ENCODE measurements around the gene PLEKHA7.

The PLEKHA7 gene

GRCh38 chr11:16780698-16781550, 233.3 kb downstream of the PLEKHA7 start:
- no peak overlapping the region for H3K27ac ChIP-seq
- in situ Hi-C loops (cut with HindIII; ENCODE audit: low pct_ligation_motif_present, low sequenced_read_pairs), result no loop called here

GRCh38 chr11:16780146-16780545, 234.1 kb downstream of the PLEKHA7 start:
- H3K36me3 ChIP-seq (replicated peaks), result no peaks in the 10 kb centered on the region
- H3K27ac ChIP-seq, result no peak overlapping the region
- no peaks in the 10 kb centered on the region for H3K27me3 ChIP-seq (replicated peaks)
- TF ChIP-seq CTCF (IDR thresholded peaks at IDR 0.05; ENCODE audit: low read depth, low read length, missing control alignments), result no peak
- H3K4me3 ChIP-seq (ENCODE audit: low read depth, low read length), result no peak overlapping the region
- in situ Hi-C loops (cut with HindIII; ENCODE audit: low pct_ligation_motif_present, low sequenced_read_pairs), result no loop called here
- no peak for DNase-seq

More at GRCh38 chr11:16780698-16781550, 233.3 kb downstream of the PLEKHA7 start:
- DNase-seq, result no peak
- no peak overlapping the region for H3K4me3 ChIP-seq (ENCODE audit: low read depth, low read length)
- H3K36me3 ChIP-seq (replicated peaks), result no peaks in the 10 kb centered on the region
- H3K27me3 ChIP-seq (replicated peaks), result no peaks in the 10 kb centered on the region
- no peak for TF ChIP-seq CTCF (IDR thresholded peaks at IDR 0.05; ENCODE audit: low read depth, low read length, missing control alignments)

DNA sequence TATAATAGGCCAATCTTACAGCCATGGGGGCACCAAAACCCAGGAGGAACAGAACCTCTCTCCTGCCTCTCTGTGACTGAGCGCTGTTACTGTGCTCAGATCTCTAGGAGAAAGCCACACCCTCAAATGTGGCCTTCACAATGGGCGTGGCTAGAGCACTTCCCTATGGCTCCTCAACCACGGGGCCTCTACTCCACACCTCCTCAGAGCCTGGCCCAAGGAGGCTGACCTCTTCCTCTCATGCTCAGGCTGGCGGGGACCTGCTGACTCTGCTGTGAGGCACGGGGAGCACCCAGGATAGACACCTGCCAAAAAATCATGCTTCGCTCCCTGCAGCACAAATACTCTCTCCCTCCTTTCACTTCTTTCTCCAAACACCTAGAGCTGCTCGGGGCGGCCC, 234.8 kb downstream of the PLEKHA7 start:
- no peaks in the 10 kb centered on the region for H3K36me3 ChIP-seq (replicated peaks)
- in situ Hi-C loops (cut with HindIII; ENCODE audit: low pct_ligation_motif_present, low sequenced_read_pairs), result no loop called here
- no peak overlapping the region for H3K4me3 ChIP-seq (ENCODE audit: low read depth, low read length)
- no peak for DNase-seq
- TF ChIP-seq CTCF (IDR thresholded peaks at IDR 0.05; ENCODE audit: low read depth, low read length, missing control alignments), result no peak
- no peaks in the 10 kb centered on the region for H3K27me3 ChIP-seq (replicated peaks)
- H3K27ac ChIP-seq, result no peak overlapping the region

GRCh38 chr11:16778876-16779275, 235.3 kb downstream of the PLEKHA7 start:
- Histone ChIP-seq H3K27me3 (replicated peaks) (no peaks in the 10 kb centered on the region), H3K27ac (no peak overlapping the region), H3K36me3 (replicated peaks) (no peaks in the 10 kb centered on the region), H3K4me3 (ENCODE audit: low read depth, low read length) (no peak overlapping the region)
- DNase-seq, result no peak
- TF ChIP-seq CTCF (IDR thresholded peaks at IDR 0.05; ENCODE audit: low read depth, low read length, missing control alignments), result no peak
- in situ Hi-C loops (cut with HindIII; ENCODE audit: low pct_ligation_motif_present, low sequenced_read_pairs), result no loop called here

DNA sequence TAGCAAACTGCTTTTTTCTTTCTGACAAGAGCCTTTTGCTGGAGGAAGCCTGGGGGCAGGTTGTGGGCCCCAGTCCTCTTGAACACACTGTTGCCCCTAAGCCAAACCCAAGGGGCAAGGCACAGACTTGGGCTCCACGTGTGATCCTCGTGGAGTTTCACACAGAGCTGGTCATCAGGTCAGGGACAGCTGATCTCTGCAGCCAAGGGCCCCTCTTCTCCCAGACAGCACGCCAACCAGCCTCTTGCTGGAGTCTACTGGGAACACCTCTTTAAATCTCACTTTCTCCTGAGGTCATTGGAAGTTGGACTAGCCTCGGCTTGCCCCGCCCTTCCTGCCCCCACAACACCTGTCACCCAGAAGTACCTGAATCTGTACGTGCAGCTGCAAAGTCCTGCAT, 235.9 kb downstream of the PLEKHA7 start:
- no peak for DNase-seq
- no peak overlapping the region for H3K4me3 ChIP-seq (ENCODE audit: low read depth, low read length)
- no peak overlapping the region for H3K27ac ChIP-seq
- no peaks in the 10 kb centered on the region for H3K36me3 ChIP-seq (replicated peaks)
- H3K27me3 ChIP-seq (replicated peaks), result no peaks in the 10 kb centered on the region
- no peak for TF ChIP-seq CTCF (IDR thresholded peaks at IDR 0.05; ENCODE audit: low read depth, low read length, missing control alignments)
- in situ Hi-C loops (cut with HindIII; ENCODE audit: low pct_ligation_motif_present, low sequenced_read_pairs), result no loop called here

- H3K27ac ChIP-seq, result no peak overlapping the region
- in situ Hi-C loops (cut with HindIII; ENCODE audit: low pct_ligation_motif_present, low sequenced_read_pairs), result no loop called here
- H3K4me3 ChIP-seq (ENCODE audit: low read depth, low read length), result no peak overlapping the region
- TF ChIP-seq CTCF (IDR thresholded peaks at IDR 0.05; ENCODE audit: low read depth, low read length, missing control alignments), result no peak
- no peaks in the 10 kb centered on the region for H3K27me3 ChIP-seq (replicated peaks)
- H3K36me3 ChIP-seq (replicated peaks), result no peaks in the 10 kb centered on the region
- DNase-seq, result no peak
Measured at GRCh38 chr11:16777613-16777975, 236.6 kb downstream of the PLEKHA7 start.
